H1 (cell line): ENCODE measurements around the gene VPS26B. TPM values are rescaled to one million over a fixed set of nuclear protein-coding genes. Genes with fewer than 3 reads are reported as not detected.

Experiments
- CTCF ChIA-PET: fragments of 300-600 bp; sonication (Branson Sonifier 250); formaldehyde crosslinking; loops from one replicate; lab custom pipeline; 2021; ENCODE audit not compliant: partially characterized antibody; lab: Charles Lee
- POLR2A ChIA-PET: fragments of 300-600 bp; sonication (Branson Sonifier 250); formaldehyde crosslinking; loops from one replicate; lab custom pipeline; 2021; ENCODE audit warnings: inconsistent platforms; ENCODE audit not compliant: partially characterized antibody; lab: Charles Lee
- DNase-seq, 2 experiments: peaks; one replicate each; pipeline versions ENCODE4 v3.0.0 to v3.0.0-alpha.2; 2010 to 2022; ENCODE audit warnings: low spot score in 2 of 2, low read depth in 1 of 2, mixed read lengths in 1 of 2
- FAIRE-seq: peaks from 2 replicates; lab custom pipeline; 2011; peaks lifted over from hg19 to GRCh38; lab: Jason Lieb, UNC
- H2AFZ ChIP-seq: 2 replicates; pipeline ENCODE4 v1.8.1; 2012; ENCODE audit warnings: low read length, inconsistent platforms
- H2AK5ac ChIP-seq: 2 replicates; pipeline ENCODE4 v1.6.1; 2013; ENCODE audit warnings: low read depth, low read length
- H2BK120ac ChIP-seq: replicated peaks from 2 replicates; pipeline ENCODE3; 2013; ENCODE audit warnings: low read depth, low read length, inconsistent platforms
- H2BK12ac ChIP-seq: 2 replicates; pipeline ENCODE4 v1.6.1; 2013; ENCODE audit warnings: low read depth, low read length
- H2BK15ac ChIP-seq: 2 replicates; pipeline ENCODE4 v1.6.1; 2013; ENCODE audit warnings: low read length
- H2BK20ac ChIP-seq: 2 replicates; pipeline ENCODE4 v1.6.1; 2013; ENCODE audit warnings: low read length
- H2BK5ac ChIP-seq: 2 replicates; pipeline ENCODE4 v1.6.1; 2013; ENCODE audit warnings: low read depth, low read length
- H3K14ac ChIP-seq: 2 replicates; pipeline ENCODE4 v1.6.1; 2013; ENCODE audit warnings: inconsistent platforms; ENCODE audit not compliant: insufficient read length
- H3K18ac ChIP-seq: 2 replicates; pipeline ENCODE4 v1.6.1; 2013; ENCODE audit warnings: low read length; ENCODE audit errors: extremely low read depth
- H3K23ac ChIP-seq: 2 replicates; pipeline ENCODE4 v1.6.1; 2013; ENCODE audit warnings: inconsistent platforms; ENCODE audit not compliant: insufficient read length
- H3K23me2 ChIP-seq: 2 replicates; pipeline ENCODE4 v1.6.1; 2013; ENCODE audit warnings: low read depth, low read length
- H3K27ac ChIP-seq: 2 replicates; pipeline ENCODE4 v1.6.1; 2011; ENCODE audit warnings: low read depth, low read length, inconsistent platforms
- H3K27me3 ChIP-seq, 4 experiments: replicated peaks in 1 of 4; 1 replicate in 1 of 4; 2 replicates in 3 of 4; pipeline versions ENCODE4 v1.6.1 to v1.8.1; 2011 to 2013; ENCODE audit warnings: low read length in 3 of 4, mild to moderate bottlenecking in 3 of 4, inconsistent platforms in 2 of 4, mixed read lengths in 2 of 4, moderate library complexity in 1 of 4; ENCODE audit not compliant: control insufficient read depth in 3 of 4, insufficient read depth in 3 of 4; ENCODE audit errors: extremely low read depth in 1 of 4
- H3K36me3 ChIP-seq, 4 experiments: 2 replicates each; pipeline versions ENCODE4 v1.6.1 to v1.8.1; 2011 to 2013; ENCODE audit warnings: mild to moderate bottlenecking in 4 of 4, low read length in 3 of 4, moderate library complexity in 2 of 4, control low read depth in 1 of 4, inconsistent platforms in 1 of 4; ENCODE audit not compliant: insufficient read depth in 4 of 4, control insufficient read depth in 2 of 4
- H3K4ac ChIP-seq: replicated peaks from 2 replicates; pipeline ENCODE3; 2013; ENCODE audit warnings: low read length, low read depth, mixed read lengths, inconsistent platforms; ENCODE audit not compliant: insufficient read length
- H3K4me1 ChIP-seq, 4 experiments: replicated peaks in 1 of 4; 1 replicate in 1 of 4; 2 replicates in 3 of 4; pipeline versions ENCODE4 v1.6.1 to v1.8.1; 2011 to 2013; ENCODE audit warnings: low read length in 3 of 4, inconsistent platforms in 2 of 4, mixed read lengths in 1 of 4; ENCODE audit not compliant: insufficient read depth in 4 of 4, control insufficient read depth in 3 of 4
- H3K4me2 ChIP-seq, 2 experiments: 2 replicates each; pipeline versions ENCODE4 v1.6.1 to v1.8.1; 2011 to 2013; ENCODE audit warnings: low read depth in 2 of 2, low read length in 2 of 2, control low read depth in 1 of 2, inconsistent platforms in 1 of 2, mild to moderate bottlenecking in 1 of 2; ENCODE audit not compliant: insufficient read depth in 1 of 2
- H3K4me3 ChIP-seq, 4 experiments: fragments of 200-600, 300-600 bp in 1 of 4; sonication (generic), shearing (Covaris generic), sonication (Bioruptor Twin) in 1 of 4; 2 replicates each; pipeline versions ENCODE4 v1.5.1 to v1.8.1; 2011 to 2016; ENCODE audit warnings: low read length in 4 of 4, low read depth in 3 of 4, control low read depth in 2 of 4, inconsistent platforms in 2 of 4, mild to moderate bottlenecking in 2 of 4, mixed read lengths in 1 of 4, moderate library complexity in 1 of 4; ENCODE audit not compliant: insufficient read depth in 2 of 4; ENCODE audit errors: extremely low read depth in 1 of 4
- H3K56ac ChIP-seq: replicated peaks from 2 replicates; pipeline ENCODE3; 2013; ENCODE audit warnings: low read depth, mild to moderate bottlenecking, mixed read lengths, low read length, inconsistent platforms; ENCODE audit not compliant: insufficient read length
- H3K79me1 ChIP-seq: 2 replicates; pipeline ENCODE4 v1.6.1; 2013; ENCODE audit warnings: low read depth, low read length, control low read depth
- H3K79me2 ChIP-seq, 2 experiments: 2 replicates each; pipeline versions ENCODE4 v1.6.1 to v1.8.1; 2012 to 2013; ENCODE audit warnings: low read length in 2 of 2, mild to moderate bottlenecking in 2 of 2, inconsistent platforms in 1 of 2; ENCODE audit not compliant: insufficient read depth in 2 of 2, control insufficient read depth in 1 of 2
- H3K9ac ChIP-seq, 4 experiments: replicated peaks in 1 of 4; 1 replicate in 1 of 4; 2 replicates in 3 of 4; pipeline versions ENCODE4 v1.6.1 to v1.8.1; 2011 to 2013; ENCODE audit warnings: low read depth in 3 of 4, low read length in 3 of 4, control low read depth in 2 of 4, mild to moderate bottlenecking in 2 of 4, moderate library complexity in 2 of 4, inconsistent platforms in 1 of 4; ENCODE audit errors: extremely low read depth in 1 of 4
- H3K9me3 ChIP-seq, 2 experiments: 2 replicates each; pipeline versions ENCODE4 v1.6.1 to v1.8.1; 2012 to 2013; ENCODE audit warnings: mild to moderate bottlenecking in 2 of 2, moderate library complexity in 2 of 2, control low read depth in 1 of 2, inconsistent platforms in 1 of 2, low read depth in 1 of 2, low read length in 1 of 2, mixed read lengths in 1 of 2; ENCODE audit not compliant: insufficient read depth in 2 of 2
- H4K20me1 ChIP-seq, 2 experiments: replicated peaks in 1 of 2; 2 replicates each; pipeline versions ENCODE3 to v1.8.1; 2011 to 2013; ENCODE audit warnings: inconsistent platforms in 2 of 2, low read length in 2 of 2, mild to moderate bottlenecking in 1 of 2; ENCODE audit not compliant: insufficient read depth in 2 of 2, control insufficient read depth in 1 of 2
- H4K5ac ChIP-seq: 2 replicates; pipeline ENCODE4 v1.6.1; 2013; ENCODE audit warnings: low read length, low read depth, mixed read lengths, inconsistent platforms; ENCODE audit not compliant: insufficient read length
- H4K8ac ChIP-seq: 2 replicates; pipeline ENCODE4 v1.8.0; 2013; ENCODE audit warnings: mild to moderate bottlenecking, moderate library complexity, low read length, inconsistent platforms; ENCODE audit not compliant: insufficient read depth; ENCODE audit errors: extremely low read depth
- H4K91ac ChIP-seq: replicated peaks from 2 replicates; pipeline ENCODE3; 2013; ENCODE audit warnings: low read length, mixed read lengths, inconsistent platforms; ENCODE audit not compliant: insufficient read length
- CEBPB ChIP-seq: IDR thresholded peaks from 2 replicates; pipeline ENCODE4 v1.6.1; 2012; ENCODE audit warnings: low read depth, low read length
- CTBP2 ChIP-seq: IDR thresholded peaks from 2 replicates; pipeline ENCODE4 v1.7.0; 2011; ENCODE audit warnings: borderline replicate concordance, mild to moderate bottlenecking, moderate library complexity, mixed read lengths, low read length; ENCODE audit not compliant: insufficient read depth, insufficient read length
- GABPA ChIP-seq: IDR thresholded peaks from 2 replicates; pipeline ENCODE4 v1.6.1; 2011; ENCODE audit warnings: mild to moderate bottlenecking, low read length, moderate library complexity, borderline replicate concordance; ENCODE audit not compliant: insufficient read depth
- KDM4A ChIP-seq: IDR thresholded peaks from one replicate; pipeline ENCODE4 v1.7.1; 2012; ENCODE audit warnings: low read depth, mild to moderate bottlenecking, moderate library complexity, low read length, inconsistent platforms; ENCODE audit not compliant: severe bottlenecking
- NANOG ChIP-seq: IDR thresholded peaks from 2 replicates; pipeline ENCODE4 v1.6.1; 2011; ENCODE audit warnings: low read length, low read depth, mild to moderate bottlenecking, inconsistent platforms; ENCODE audit not compliant: insufficient read depth, poor library complexity, severe bottlenecking
- POLR2A ChIP-seq, 2 experiments: IDR thresholded peaks; 1 replicate in 1 of 2; 2 replicates in 1 of 2; pipeline ENCODE4 v1.6.1; 2011; ENCODE audit warnings: low read depth in 2 of 2, low read length in 2 of 2, mild to moderate bottlenecking in 2 of 2; ENCODE audit errors: control extremely low read depth in 1 of 2
- RFX5 ChIP-seq: IDR thresholded peaks from 2 replicates; pipeline ENCODE4 v1.6.1; 2011; ENCODE audit warnings: low read depth, low read length, improper control_type of control experiment, borderline replicate concordance
- SIRT6 ChIP-seq: IDR thresholded peaks from one replicate; pipeline ENCODE4 v1.7.1; 2012; ENCODE audit warnings: low read length, inconsistent platforms
- WGBS, 2 experiments: shearing (Covaris generic) in 1 of 2; methylation state at CpG; one replicate each; pipeline versions ENCODE4 v1.1.6 to v1.1.7; 2013 to 2015; ENCODE audit warnings: low lambda C conversion rate in 2 of 2, mixed read lengths in 2 of 2, inconsistent platforms in 1 of 2, low coverage in 1 of 2, missing lambda C conversion rate in 1 of 2; ENCODE audit not compliant: insufficient replicate concordance in 2 of 2, insufficient coverage in 1 of 2, insufficient read length in 1 of 2; ENCODE audit errors: extremely low coverage in 1 of 2, missing lambda C conversion rate in 1 of 2; 5-methylcytosine and 5-hydroxymethylcytosine counted together
- polyA plus RNA-seq, 7 experiments: library from polyadenylated mRNA; depleted of rRNA in 3 of 7; stranded (reverse) in 5 of 7; unstranded in 2 of 7; fragments of >200 nt in 5 of 7; fragments of 200-250 nt in 2 of 7; gene quantifications; 1 replicate in 5 of 7; 2 replicates in 1 of 7; 4 replicates in 1 of 7; pipeline versions ENCODE4 v1.2.1 to v1.2.3, GENCODE V29; 2011 to 2013; ENCODE audit warnings: missing spikeins in 2 of 7, mixed read lengths in 2 of 7
- total RNA-seq: library from RNA; stranded (reverse); fragmentation: NEBNext Ultra II Directional; extraction: Animal tissue kit (Norgen Biotek cat#: 25700); gene quantifications from 2 replicates; pipeline ENCODE4 v1.2.1, GENCODE V29; 2021

Gene VPS26B
- total and polyA plus RNA-seq, 2 of the 8 experiments (the other 6 are each of a cell fraction or from before 2014, with no cell fraction given): 18.3 to 27.0 TPM

GRCh38 chr11:134260983-134261382 lies 36.5 kb downstream of the VPS26B start:
- H2BK12ac ChIP-seq: no peak overlapping the region
- no peak overlapping the region for H4K91ac ChIP-seq
- H4K20me1 ChIP-seq: peaks cover 2 to 4% of the 10 kb centered on the region in 2 experiments
- no peaks in the 10 kb centered on the region; a peak in 1 of 7 replicates for H3K4me1 ChIP-seq
- H3K9me3 ChIP-seq: no peaks in the 10 kb centered on the region
- H2BK120ac ChIP-seq: no peak overlapping the region
- H2BK20ac ChIP-seq: no peak overlapping the region
- H2BK5ac ChIP-seq: no peak overlapping the region
- H3K23ac ChIP-seq: no peak overlapping the region
- peaks cover 11 to 58% (median 35%) of the 10 kb centered on the region in 4 experiments; a peak in 7 of 8 replicates for H3K36me3 ChIP-seq
- POLR2A ChIA-PET: interaction anchor here (1.8 to 9.2 kb wide), 2 partner anchors 12 to 15 kb away, joined by 5 to 76 read pairs; partner anchors contain the start of gene GLB1L3
- H3K23me2 ChIP-seq: 0 out of 2 replicates have a peak, but pooled peaks cover 3% of the 10 kb centered on the region
- DNase-seq: no peak
- 83% methylated on average over 14 of the region's 16 CpGs; no CpG with 5 or more reads in 1 of the 2 experiments for WGBS, 2 experiments
- no peak for FAIRE-seq
- no peak overlapping the region for H4K8ac ChIP-seq
- no peak overlapping the region for H4K5ac ChIP-seq
- no peak overlapping the region for H2AK5ac ChIP-seq
- peaks cover 15% of the 10 kb centered on the region; the same call in 1 of the 2 replicates for H3K79me1 ChIP-seq
- H3K27ac ChIP-seq: no peak overlapping the region
- H3K27me3 ChIP-seq: no peaks in the 10 kb centered on the region
- H3K4me3 ChIP-seq: no peak overlapping the region
- H3K14ac ChIP-seq: no peak overlapping the region
- no peak overlapping the region for H3K56ac ChIP-seq
- no peak overlapping the region for H3K4me2 ChIP-seq
- CTCF ChIA-PET: interaction anchor here (1.1 to 7.1 kb wide), 13 partner anchors 8 to 106 kb away, joined by 3 to 114 read pairs (median 7); partner anchors contain the start of genes ACAD8, GLB1L3 and THYN1
- H3K18ac ChIP-seq: no peak overlapping the region
- peaks cover 0 to 11% of the 10 kb centered on the region in 2 experiments; a peak in 1 of 4 replicates for H3K79me2 ChIP-seq
- H2AFZ ChIP-seq: no peak overlapping the region
- H3K4ac ChIP-seq: no peak overlapping the region
- no peak overlapping the region for H2BK15ac ChIP-seq
- no peak overlapping the region for H3K9ac ChIP-seq
- TF ChIP-seq CEBPB (no peak), RFX5 (no peak), NANOG (no peak), GABPA (no peak), SIRT6 (no peak), POLR2A (IDR thresholded peaks at IDR 0.05; ENCODE audit: control extremely low read depth in 1 of 2, low read depth in 2 of 2, low read length in 2 of 2) (no peak; a peak in 1 of 3 replicates), CTBP2 (no peak), KDM4A (no peak)
